Fibroblast of the aortic adventitia (primary cell): ENCODE results near the gene ITGA11. TPM values are rescaled to one million over a fixed set of nuclear protein-coding genes. Genes with fewer than 3 reads are reported as not detected.

Experiments
- DNase-seq: peaks from one replicate; pipeline ENCODE4 v3.0.0-alpha.2; 2010; ENCODE audit warnings: low read depth
- H3K4me3 ChIP-seq: 2 replicates; pipeline ENCODE4 v1.5.1; 2011; ENCODE audit warnings: low read depth, mild to moderate bottlenecking, control low read depth, low read length, moderate library complexity
- CTCF ChIP-seq: IDR thresholded peaks from 2 replicates; pipeline ENCODE4 v1.5.1; 2011; ENCODE audit warnings: mild to moderate bottlenecking, low read length, control low read depth, inconsistent platforms; ENCODE audit not compliant: insufficient read depth
- total RNA-seq: library from RNA; depleted of rRNA; stranded (reverse); fragments of >200 nt; gene quantifications from 2 replicates; pipeline ENCODE4 v1.2.3, GENCODE V29; 2012; ENCODE audit warnings: low replicate concordance

The ITGA11 gene
- total RNA-seq, 1 donor: 81.1 TPM

GRCh38 chr15:68375191-68375631, 56.8 kb downstream of the ITGA11 start:
- no peak for DNase-seq
- H3K4me3 ChIP-seq: no peak overlapping the region
- TF ChIP-seq CTCF: no peak

GRCh38 chr15:68374168-68374745, 57.7 kb downstream of the ITGA11 start:
- DNase-seq: no peak
- no peak for TF ChIP-seq CTCF

GRCh38 chr15:68373028-68373427, 58.9 kb downstream of the ITGA11 start:
- H3K4me3 ChIP-seq: no peak overlapping the region
- no peak for DNase-seq
- no peak for TF ChIP-seq CTCF

More at GRCh38 chr15:68374168-68374745, 57.7 kb downstream of the ITGA11 start:
- H3K4me3 ChIP-seq: no peak overlapping the region

- TF ChIP-seq CTCF: peak; percentile 52
- H3K4me3 ChIP-seq: no peak overlapping the region
- peak; percentile 16 for DNase-seq
Measured at GRCh38 chr15:68372291-68372811, 59.6 kb downstream of the ITGA11 start.

GRCh38 chr15:68371851-68372250, 60.1 kb downstream of the ITGA11 start:
- no peak for DNase-seq
- no peak for TF ChIP-seq CTCF
- no peak overlapping the region for H3K4me3 ChIP-seq

GRCh38 chr15:68371160-68371559, 60.8 kb downstream of the ITGA11 start:
- DNase-seq: no peak
- no peak for TF ChIP-seq CTCF
- no peak overlapping the region for H3K4me3 ChIP-seq

- no peak for DNase-seq
- H3K4me3 ChIP-seq: no peak overlapping the region
- TF ChIP-seq CTCF: no peak
Measured at GRCh38 chr15:68370768-68371151, 61.2 kb downstream of the ITGA11 start.
